Osteocyte (in vitro differentiated cells): ENCODE data around the gene ESCO1. TPM values are rescaled to one million over a fixed set of nuclear protein-coding genes. Genes with fewer than 3 reads are reported as not detected.
A peak's percentile ranks its signal among the peaks of the same experiment; 100 is the strongest.
"Not testable (repeated sequence)": the region's sequence is repeated elsewhere in the genome, so short reads cannot be mapped to it uniquely, and the experiment has no call there.

Experiments used
- DNase-seq: peaks from one replicate; pipeline ENCODE4 v3.0.0; 2021; ENCODE audit warnings: mixed read lengths; ENCODE audit not compliant: unreplicated experiment; ENCODE audit errors: extremely low spot score
- H3K27ac Mint-ChIP-seq: one replicate; pipeline ENCODE4 v1.8.0; 2021; ENCODE audit warnings: mild to moderate bottlenecking, mixed read lengths; ENCODE audit not compliant: unreplicated experiment
- H3K27me3 Mint-ChIP-seq: one replicate; pipeline ENCODE4 v1.8.0; 2021; ENCODE audit warnings: mixed read lengths; ENCODE audit not compliant: unreplicated experiment
- H3K36me3 Mint-ChIP-seq: one replicate; pipeline ENCODE4 v1.8.0; 2021; ENCODE audit warnings: mixed read lengths; ENCODE audit not compliant: unreplicated experiment
- H3K4me1 Mint-ChIP-seq: one replicate; pipeline ENCODE4 v1.8.0; 2021; ENCODE audit warnings: mixed read lengths; ENCODE audit not compliant: unreplicated experiment
- H3K4me3 Mint-ChIP-seq: one replicate; pipeline ENCODE4 v1.8.0; 2021; ENCODE audit warnings: mild to moderate bottlenecking, moderate library complexity, mixed read lengths; ENCODE audit not compliant: unreplicated experiment
- H3K9me3 Mint-ChIP-seq: one replicate; pipeline ENCODE4 v1.8.0; 2021; ENCODE audit warnings: mixed read lengths; ENCODE audit not compliant: unreplicated experiment
- long read RNA-seq: library from polyadenylated mRNA; unstranded; transcript quantifications from one replicate; pipeline ENCODE4 v2.0.0, GENCODE V29; 2021
- total RNA-seq: library from RNA; stranded (reverse); gene quantifications from 2 replicates; pipeline ENCODE4 v1.2.1, GENCODE V29; 2021
- TF ChIP-seq, protein P1 (sequence below): fragments of 200-600 bp; sonication (generic); IDR thresholded peaks from 2 replicates; pipeline ENCODE4 v1.5.0; 2021; ENCODE audit warnings: antibody characterized with exemption, mild to moderate bottlenecking, moderate library complexity

Gene ESCO1, protein sequence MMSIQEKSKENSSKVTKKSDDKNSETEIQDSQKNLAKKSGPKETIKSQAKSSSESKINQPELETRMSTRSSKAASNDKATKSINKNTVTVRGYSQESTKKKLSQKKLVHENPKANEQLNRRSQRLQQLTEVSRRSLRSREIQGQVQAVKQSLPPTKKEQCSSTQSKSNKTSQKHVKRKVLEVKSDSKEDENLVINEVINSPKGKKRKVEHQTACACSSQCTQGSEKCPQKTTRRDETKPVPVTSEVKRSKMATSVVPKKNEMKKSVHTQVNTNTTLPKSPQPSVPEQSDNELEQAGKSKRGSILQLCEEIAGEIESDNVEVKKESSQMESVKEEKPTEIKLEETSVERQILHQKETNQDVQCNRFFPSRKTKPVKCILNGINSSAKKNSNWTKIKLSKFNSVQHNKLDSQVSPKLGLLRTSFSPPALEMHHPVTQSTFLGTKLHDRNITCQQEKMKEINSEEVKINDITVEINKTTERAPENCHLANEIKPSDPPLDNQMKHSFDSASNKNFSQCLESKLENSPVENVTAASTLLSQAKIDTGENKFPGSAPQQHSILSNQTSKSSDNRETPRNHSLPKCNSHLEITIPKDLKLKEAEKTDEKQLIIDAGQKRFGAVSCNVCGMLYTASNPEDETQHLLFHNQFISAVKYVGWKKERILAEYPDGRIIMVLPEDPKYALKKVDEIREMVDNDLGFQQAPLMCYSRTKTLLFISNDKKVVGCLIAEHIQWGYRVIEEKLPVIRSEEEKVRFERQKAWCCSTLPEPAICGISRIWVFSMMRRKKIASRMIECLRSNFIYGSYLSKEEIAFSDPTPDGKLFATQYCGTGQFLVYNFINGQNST
- total RNA-seq = 14.3 and 14.6 TPM in 2 replicates
- long read RNA-seq, full-length matches to known transcripts = 2 of 49 reads
- long read RNA-seq, partial matches to known transcripts = 44 of 49 reads
- long read RNA-seq, other reads (novel, unspliced or antisense) = 3 of 49 reads

DNA sequence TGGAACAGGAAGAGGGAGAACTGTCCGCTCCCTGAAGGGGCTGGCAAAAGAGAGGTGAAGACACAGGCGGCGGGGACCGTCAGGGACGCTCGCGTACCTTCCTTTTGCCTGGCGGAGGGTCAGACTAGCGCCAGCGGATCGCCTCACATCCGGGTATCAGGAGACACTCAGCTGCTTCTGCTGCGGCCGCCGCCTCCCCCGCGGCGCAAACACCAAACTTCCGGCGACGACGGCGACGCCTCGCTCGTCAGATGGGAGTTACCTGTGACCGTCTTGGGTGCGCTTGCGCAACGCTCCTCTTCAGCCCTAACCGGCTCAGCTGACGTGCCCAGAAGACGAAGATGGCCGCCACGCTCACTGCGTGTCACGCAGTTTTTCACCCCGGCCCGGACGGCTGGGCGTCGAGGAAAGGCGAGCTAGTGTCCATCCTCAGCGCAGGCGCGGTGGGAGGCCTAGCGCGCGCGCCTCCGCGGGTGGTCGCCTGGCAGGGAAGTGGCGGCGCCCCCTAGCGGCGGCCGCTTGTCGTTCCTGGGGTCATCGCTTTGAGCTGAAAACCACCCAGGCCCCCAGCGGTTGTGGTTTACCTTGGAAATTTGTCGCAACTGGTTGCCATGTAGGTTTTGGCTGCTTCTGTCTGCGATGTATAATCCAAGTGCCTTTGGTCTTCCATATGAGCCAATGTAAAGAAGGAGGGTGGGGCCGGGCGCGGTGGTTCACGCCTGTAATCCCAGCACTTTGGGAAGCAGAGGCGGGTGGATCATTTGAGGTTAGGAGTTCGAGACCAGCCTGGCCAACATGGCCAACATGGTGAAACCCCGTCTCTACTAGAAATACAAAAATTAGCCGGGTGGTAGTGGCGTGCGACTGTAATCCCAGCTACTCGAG lies at the start of gene ESCO1:
ESCO1 (minus strand) TSS at position 179 of the 885 bp plus-strand sequence. CDS start 25,861 bp downstream, outside the sequence.
- peak within 1 kb of the TSS; percentile 96 for H3K4me3 Mint-ChIP-seq
- H3K36me3 Mint-ChIP-seq = no peaks in the 10 kb centered on the region
- H3K27me3 Mint-ChIP-seq = no peaks in the 10 kb centered on the region
- H3K9me3 Mint-ChIP-seq = no peaks in the 10 kb centered on the region
- peak; percentile 99 for DNase-seq
- peak within 1 kb of the TSS; percentile 98 for H3K27ac Mint-ChIP-seq
- TF ChIP-seq, protein P1, sequence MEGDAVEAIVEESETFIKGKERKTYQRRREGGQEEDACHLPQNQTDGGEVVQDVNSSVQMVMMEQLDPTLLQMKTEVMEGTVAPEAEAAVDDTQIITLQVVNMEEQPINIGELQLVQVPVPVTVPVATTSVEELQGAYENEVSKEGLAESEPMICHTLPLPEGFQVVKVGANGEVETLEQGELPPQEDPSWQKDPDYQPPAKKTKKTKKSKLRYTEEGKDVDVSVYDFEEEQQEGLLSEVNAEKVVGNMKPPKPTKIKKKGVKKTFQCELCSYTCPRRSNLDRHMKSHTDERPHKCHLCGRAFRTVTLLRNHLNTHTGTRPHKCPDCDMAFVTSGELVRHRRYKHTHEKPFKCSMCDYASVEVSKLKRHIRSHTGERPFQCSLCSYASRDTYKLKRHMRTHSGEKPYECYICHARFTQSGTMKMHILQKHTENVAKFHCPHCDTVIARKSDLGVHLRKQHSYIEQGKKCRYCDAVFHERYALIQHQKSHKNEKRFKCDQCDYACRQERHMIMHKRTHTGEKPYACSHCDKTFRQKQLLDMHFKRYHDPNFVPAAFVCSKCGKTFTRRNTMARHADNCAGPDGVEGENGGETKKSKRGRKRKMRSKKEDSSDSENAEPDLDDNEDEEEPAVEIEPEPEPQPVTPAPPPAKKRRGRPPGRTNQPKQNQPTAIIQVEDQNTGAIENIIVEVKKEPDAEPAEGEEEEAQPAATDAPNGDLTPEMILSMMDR = peak; percentile 98
- peaks cover 27% of the 10 kb centered on the region for H3K4me1 Mint-ChIP-seq

DNA sequence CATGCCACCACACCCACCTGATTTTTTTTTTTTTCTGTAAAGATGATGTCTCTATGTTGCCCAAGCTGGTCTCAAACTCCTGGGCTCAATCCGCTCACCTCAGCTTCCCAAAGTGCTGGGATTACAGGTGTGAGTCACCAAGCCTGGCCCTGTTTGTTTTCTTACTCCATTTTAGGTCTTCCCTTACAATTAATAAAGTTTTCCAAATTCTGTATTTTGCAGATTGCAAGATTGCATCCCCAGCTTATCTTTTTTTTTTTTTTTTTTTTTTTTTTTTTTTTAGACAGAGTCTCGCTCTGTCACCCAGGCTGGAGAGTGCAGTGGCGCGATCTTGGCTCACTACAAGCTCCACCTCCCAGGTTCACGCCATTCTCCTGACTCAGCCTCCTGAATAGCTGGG lies 39.9 kb upstream of the ESCO1 start:
- H3K4me1 Mint-ChIP-seq, H3K9me3 Mint-ChIP-seq, H3K36me3 Mint-ChIP-seq, H3K27ac Mint-ChIP-seq, DNase-seq, H3K4me3 Mint-ChIP-seq, H3K27me3 Mint-ChIP-seq: not testable (repeated sequence)

DNA sequence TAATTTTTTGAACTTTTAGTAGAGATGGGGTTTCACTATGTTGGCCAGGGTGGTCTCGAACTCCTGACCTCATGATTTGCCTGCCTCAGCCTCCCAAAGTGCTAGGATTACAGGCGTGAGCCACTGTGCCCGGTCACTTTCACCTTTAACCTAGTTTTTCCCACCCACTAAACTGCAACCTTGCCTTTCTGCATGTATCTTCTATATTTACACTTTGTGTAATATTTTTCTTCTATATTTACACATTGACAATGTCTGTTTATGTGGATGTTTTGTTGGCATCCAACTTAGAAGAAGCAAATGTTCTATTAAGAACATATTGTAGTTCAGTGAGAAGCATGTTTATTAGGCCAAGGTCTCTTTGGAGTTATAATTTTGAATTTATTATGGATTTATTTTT lies 38.3 kb upstream of the ESCO1 start:
- TF ChIP-seq, protein P1 = no peak
- Mint-ChIP-seq H3K4me3 (no peak overlapping the region), H3K27ac (no peak overlapping the region)

DNA sequence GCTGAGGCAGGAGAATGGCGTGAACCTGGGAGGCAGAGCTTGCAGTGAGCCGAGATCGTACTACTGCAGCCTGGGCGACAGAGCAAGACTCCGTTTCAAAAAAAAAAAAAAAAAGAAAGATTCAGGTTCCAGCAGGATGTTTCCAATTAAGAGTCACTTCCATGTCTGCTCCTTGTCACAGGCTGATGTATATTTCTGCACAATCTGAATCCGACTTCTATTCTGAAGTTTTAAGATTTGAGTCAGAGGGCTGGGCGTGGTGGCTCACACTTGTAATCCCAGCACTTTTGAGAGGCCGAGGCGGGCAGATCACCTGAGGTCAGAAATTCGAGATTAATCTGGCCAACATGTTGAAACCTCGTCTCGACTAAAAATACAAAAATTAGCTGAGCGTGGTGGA lies 36.3 kb upstream of the ESCO1 start:
- H3K4me3 Mint-ChIP-seq = no peak overlapping the region
- peaks cover 7% of the 10 kb centered on the region for H3K36me3 Mint-ChIP-seq
- no peak for DNase-seq
- no peaks in the 10 kb centered on the region for H3K27me3 Mint-ChIP-seq
- H3K27ac Mint-ChIP-seq = no peak overlapping the region
- TF ChIP-seq, protein P1 = no peak
- no peaks in the 10 kb centered on the region for H3K4me1 Mint-ChIP-seq
- H3K9me3 Mint-ChIP-seq = no peaks in the 10 kb centered on the region

More for the DNA sequence above, 38.3 kb upstream of the ESCO1 start:
- peaks cover 5% of the 10 kb centered on the region for H3K36me3 Mint-ChIP-seq
- no peak for DNase-seq
- no peaks in the 10 kb centered on the region for H3K9me3 Mint-ChIP-seq
- H3K27me3 Mint-ChIP-seq = no peaks in the 10 kb centered on the region
- H3K4me1 Mint-ChIP-seq = no peaks in the 10 kb centered on the region

DNA sequence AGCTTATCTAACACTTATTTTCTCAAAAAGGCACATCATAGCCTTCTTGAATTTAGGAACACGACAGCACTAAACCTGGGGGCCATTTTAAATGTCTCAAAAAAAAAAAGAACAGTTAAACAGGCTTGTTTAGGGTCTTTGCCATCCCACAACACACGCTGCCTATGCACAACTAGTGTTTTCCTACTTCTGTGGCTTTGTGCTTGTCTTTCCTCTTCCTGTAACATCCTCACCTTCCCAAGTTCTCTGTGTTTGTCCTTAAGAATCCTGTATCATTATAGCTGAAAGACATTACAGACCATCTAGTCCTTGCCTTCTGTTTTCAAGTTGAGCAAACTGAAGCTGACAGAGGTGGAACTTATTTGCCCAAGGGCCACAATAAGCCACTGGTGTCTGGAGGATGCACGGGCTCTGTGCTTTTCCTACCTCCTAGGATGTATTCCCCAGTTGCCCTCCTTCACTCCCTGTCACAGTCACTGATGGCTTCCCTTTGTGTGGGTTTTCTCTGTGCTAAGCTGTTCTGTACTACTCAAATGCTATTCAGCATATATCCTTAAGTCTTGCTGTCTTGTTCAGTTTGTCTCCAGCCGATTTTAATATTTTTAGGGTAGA lies 34.2 kb upstream of the ESCO1 start:
- Mint-ChIP-seq H3K27ac (no peak overlapping the region), H3K27me3 (no peaks in the 10 kb centered on the region), H3K4me3 (no peak overlapping the region), H3K9me3 (no peaks in the 10 kb centered on the region), H3K36me3 (peaks cover 13% of the 10 kb centered on the region), H3K4me1 (no peaks in the 10 kb centered on the region)
- no peak for DNase-seq
- TF ChIP-seq, protein P1 = no peak
